ENCODE measurements around the gene IRF2BPL.

IRF2BPL gene

DNA sequence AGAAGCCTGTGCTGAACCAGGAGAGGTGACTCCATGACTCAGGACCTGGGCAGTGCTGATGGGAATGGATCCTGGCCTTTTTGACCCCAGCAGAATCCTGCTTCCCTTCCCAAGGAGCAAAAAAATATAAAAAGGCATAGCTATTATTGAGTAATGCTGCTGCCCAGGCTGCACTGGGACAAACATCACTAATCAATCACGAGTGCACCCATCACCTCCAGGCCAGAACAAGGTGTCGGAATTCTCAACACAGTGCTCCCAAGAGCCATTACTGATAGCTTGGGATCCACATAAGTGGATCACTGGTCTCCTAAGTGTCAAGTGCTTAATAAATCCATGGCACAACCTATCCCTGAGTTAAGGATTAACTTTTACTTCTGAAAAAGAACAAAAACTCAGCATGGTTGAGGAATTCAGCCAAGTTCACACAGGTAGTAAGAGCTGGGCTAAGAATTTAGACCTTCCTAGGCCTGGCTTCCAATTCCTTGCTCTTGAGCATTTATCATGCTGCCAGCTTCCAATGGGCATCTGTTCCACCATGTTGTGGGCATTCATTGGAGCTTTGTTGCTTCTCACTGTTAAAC is 31.9 kb downstream of the IRF2BPL start:
- DNase-seq = no peak
- Histone ChIP-seq H3K27ac (no peak overlapping the region), H3K27me3 (ENCODE audit: insufficient read depth, low read depth, severe bottlenecking) (no peaks in the 10 kb centered on the region), H3K36me3 (no peaks in the 10 kb centered on the region), H3K9me3 (ENCODE audit: severe bottlenecking) (no peaks in the 10 kb centered on the region), H3K4me3 (ENCODE audit: low read depth, low read length) (no peak overlapping the region)
- TF ChIP-seq, protein P1, sequence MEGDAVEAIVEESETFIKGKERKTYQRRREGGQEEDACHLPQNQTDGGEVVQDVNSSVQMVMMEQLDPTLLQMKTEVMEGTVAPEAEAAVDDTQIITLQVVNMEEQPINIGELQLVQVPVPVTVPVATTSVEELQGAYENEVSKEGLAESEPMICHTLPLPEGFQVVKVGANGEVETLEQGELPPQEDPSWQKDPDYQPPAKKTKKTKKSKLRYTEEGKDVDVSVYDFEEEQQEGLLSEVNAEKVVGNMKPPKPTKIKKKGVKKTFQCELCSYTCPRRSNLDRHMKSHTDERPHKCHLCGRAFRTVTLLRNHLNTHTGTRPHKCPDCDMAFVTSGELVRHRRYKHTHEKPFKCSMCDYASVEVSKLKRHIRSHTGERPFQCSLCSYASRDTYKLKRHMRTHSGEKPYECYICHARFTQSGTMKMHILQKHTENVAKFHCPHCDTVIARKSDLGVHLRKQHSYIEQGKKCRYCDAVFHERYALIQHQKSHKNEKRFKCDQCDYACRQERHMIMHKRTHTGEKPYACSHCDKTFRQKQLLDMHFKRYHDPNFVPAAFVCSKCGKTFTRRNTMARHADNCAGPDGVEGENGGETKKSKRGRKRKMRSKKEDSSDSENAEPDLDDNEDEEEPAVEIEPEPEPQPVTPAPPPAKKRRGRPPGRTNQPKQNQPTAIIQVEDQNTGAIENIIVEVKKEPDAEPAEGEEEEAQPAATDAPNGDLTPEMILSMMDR (IDR thresholded peaks at IDR 0.05; ENCODE audit: low read depth, low read length) = no peak

DNA sequence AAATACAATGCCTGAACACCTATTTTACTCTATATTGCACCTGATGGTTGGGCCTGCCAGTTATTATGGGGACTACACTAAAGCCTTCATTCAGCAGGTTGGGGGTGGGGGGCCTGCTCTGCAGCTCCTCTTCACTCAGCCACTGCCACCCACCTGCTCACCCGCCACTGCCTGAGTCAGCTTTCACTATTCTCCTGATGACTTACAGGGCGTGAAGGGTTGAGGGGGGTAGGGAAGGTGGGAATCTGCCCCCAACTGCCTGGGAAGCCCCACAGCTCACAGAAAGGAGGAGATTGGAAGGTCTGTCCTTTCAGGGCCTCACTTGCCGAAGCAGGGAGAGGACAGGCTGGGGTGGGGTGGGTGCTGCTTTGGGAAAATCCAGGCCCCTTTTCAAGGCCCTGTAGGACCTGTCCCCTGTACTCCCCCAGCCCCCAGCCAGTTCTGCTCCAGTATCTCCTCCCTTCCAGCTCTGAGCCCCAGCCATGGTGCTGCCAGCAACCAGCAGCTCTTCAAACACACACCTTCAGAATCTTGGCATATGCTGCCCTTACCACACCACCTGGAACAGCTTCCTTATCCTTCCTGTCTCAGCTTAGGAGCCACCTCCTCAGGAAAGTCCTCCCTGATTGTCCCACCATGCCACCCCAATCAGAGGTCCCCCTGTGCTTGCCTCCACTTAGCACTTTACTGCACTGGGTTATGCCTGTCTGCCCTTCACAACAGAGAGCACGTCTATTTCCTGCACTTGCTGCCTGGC is 33.1 kb downstream of the IRF2BPL start:
- no peak for DNase-seq

DNA sequence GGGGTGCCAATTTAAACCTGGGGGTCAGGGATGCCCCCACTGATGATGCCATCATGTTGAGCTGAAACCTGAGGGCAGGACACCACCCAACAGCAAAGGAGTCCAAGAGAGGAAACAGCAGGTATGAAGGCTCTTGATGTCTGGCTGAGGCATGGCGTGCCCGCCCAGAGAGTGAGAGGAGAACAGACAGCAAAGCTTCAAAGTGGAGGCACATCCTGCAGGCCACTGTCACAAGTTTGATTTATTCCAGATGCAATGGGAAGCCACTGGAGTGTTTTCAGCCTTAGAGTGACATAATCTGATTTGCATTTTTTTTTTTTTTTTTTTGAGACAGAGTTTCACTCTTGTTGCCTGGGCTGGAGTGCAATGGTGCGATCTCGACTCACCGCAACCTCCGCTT is 34.8 kb downstream of the IRF2BPL start:
- H3K27ac ChIP-seq = no peak overlapping the region
- no peaks in the 10 kb centered on the region for H3K36me3 ChIP-seq
- TF ChIP-seq, protein P1 (IDR thresholded peaks at IDR 0.05; ENCODE audit: low read depth, low read length) = no peak
- no peaks in the 10 kb centered on the region for H3K27me3 ChIP-seq (ENCODE audit: insufficient read depth, low read depth, severe bottlenecking)
- no peak for DNase-seq
- H3K9me3 ChIP-seq (ENCODE audit: severe bottlenecking) = no peaks in the 10 kb centered on the region
- H3K4me3 ChIP-seq (ENCODE audit: low read depth, low read length) = no peak overlapping the region

More for the DNA sequence above, 33.1 kb downstream of the IRF2BPL start:
- H3K27me3 ChIP-seq (ENCODE audit: insufficient read depth, low read depth, severe bottlenecking) = no peaks in the 10 kb centered on the region
- H3K4me3 ChIP-seq (ENCODE audit: low read depth, low read length) = no peak overlapping the region
- no peaks in the 10 kb centered on the region for H3K9me3 ChIP-seq (ENCODE audit: severe bottlenecking)
- TF ChIP-seq, protein P1 (IDR thresholded peaks at IDR 0.05; ENCODE audit: low read depth, low read length) = no peak
- H3K36me3 ChIP-seq = no peaks in the 10 kb centered on the region
- no peak overlapping the region for H3K27ac ChIP-seq

GRCh38 chr14:76990084-76990483 is 38.4 kb downstream of the IRF2BPL start:
- Histone ChIP-seq H3K9me3 (ENCODE audit: severe bottlenecking) (no peaks in the 10 kb centered on the region), H3K36me3 (no peaks in the 10 kb centered on the region), H3K4me3 (ENCODE audit: low read depth, low read length) (no peak overlapping the region), H3K27ac (no peak overlapping the region), H3K27me3 (ENCODE audit: insufficient read depth, low read depth, severe bottlenecking) (no peaks in the 10 kb centered on the region)
- DNase-seq = no peak
- TF ChIP-seq, protein P1 (IDR thresholded peaks at IDR 0.05; ENCODE audit: low read depth, low read length) = no peak

DNA sequence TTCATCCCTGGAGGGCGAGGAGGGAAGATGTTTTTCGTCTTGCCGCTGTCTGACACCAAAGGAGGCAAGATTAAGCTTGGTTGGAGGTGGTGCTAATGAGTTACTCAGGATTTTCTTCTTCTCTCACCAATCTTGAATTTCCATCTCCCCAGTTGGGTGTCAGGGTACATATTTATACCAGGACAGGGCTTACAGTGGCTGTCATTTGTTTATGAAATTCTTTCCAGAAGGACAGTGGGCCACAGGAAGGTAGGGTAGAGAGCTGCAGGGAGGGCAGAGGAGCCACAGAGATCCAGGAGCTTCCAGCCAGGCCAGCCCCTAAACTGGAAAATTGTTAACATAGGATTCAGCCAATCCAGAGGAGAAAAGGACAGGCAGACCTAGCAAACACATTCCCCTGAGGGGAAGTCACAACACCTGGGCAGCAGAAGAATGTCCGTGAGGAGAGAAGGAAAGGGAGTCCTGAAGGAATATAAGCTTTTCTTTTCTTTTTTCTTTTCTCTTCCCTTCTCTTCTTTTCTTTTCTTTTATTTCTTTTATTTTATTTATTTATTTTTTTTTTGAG is 40.5 kb downstream of the IRF2BPL start:
- TF ChIP-seq, protein P1 (IDR thresholded peaks at IDR 0.05; ENCODE audit: low read depth, low read length) = no peak
- no peak for DNase-seq
- no peaks in the 10 kb centered on the region for H3K27me3 ChIP-seq (ENCODE audit: insufficient read depth, low read depth, severe bottlenecking)
- H3K36me3 ChIP-seq = no peaks in the 10 kb centered on the region
- no peak overlapping the region for H3K4me3 ChIP-seq (ENCODE audit: low read depth, low read length)
- no peaks in the 10 kb centered on the region for H3K9me3 ChIP-seq (ENCODE audit: severe bottlenecking)
- H3K27ac ChIP-seq = no peak overlapping the region

All from WERI-Rb-1 (cell line).